HEK293 (cell line): ENCODE measurements around the gene STPG3.

Experiments used
- ATF2 ChIP-seq: fragments of 450-650 bp; formaldehyde crosslinking; IDR thresholded peaks from 2 replicates; pipeline ENCODE4 v1.5.1; 2016; ENCODE audit warnings: missing biosample characterization, missing genetic modification characterization, low read depth
- KLF1 ChIP-seq: fragments of 450-650 bp; formaldehyde crosslinking; IDR thresholded peaks from 2 replicates; pipeline ENCODE4 v1.5.1; 2016; ENCODE audit warnings: missing biosample characterization, missing genetic modification characterization
- MYNN ChIP-seq: fragments of 450-650 bp; formaldehyde crosslinking; IDR thresholded peaks from 2 replicates; pipeline ENCODE4 v1.5.1; 2016; ENCODE audit warnings: missing biosample characterization, missing genetic modification characterization, borderline replicate concordance
- PATZ1 ChIP-seq: fragments of 450-650 bp; formaldehyde crosslinking; IDR thresholded peaks from 2 replicates; pipeline ENCODE4 v1.5.1; 2016; ENCODE audit warnings: missing biosample characterization, missing genetic modification characterization
- ZBTB10 ChIP-seq: fragments of 450-650 bp; formaldehyde crosslinking; IDR thresholded peaks from 2 replicates; pipeline ENCODE4 v1.5.1; 2016; ENCODE audit warnings: missing biosample characterization, missing genetic modification characterization
- ZEB2 ChIP-seq: fragments of 450-650 bp; formaldehyde crosslinking; IDR thresholded peaks from 2 replicates; pipeline ENCODE4 v1.5.1; 2016; ENCODE audit warnings: missing biosample characterization, missing genetic modification characterization
- ZNF169 ChIP-seq: fragments of 450-650 bp; formaldehyde crosslinking; IDR thresholded peaks from 2 replicates; pipeline ENCODE4 v1.5.1; 2016; ENCODE audit warnings: missing biosample characterization, missing genetic modification characterization
- ZNF175 ChIP-seq: fragments of 450-650 bp; formaldehyde crosslinking; IDR thresholded peaks from 2 replicates; pipeline ENCODE4 v1.5.1; 2016; ENCODE audit warnings: missing biosample characterization, missing genetic modification characterization
- ZNF221 ChIP-seq: fragments of 450-650 bp; formaldehyde crosslinking; IDR thresholded peaks from 2 replicates; pipeline ENCODE4 v1.5.1; 2017; ENCODE audit warnings: missing biosample characterization, missing genetic modification characterization, borderline replicate concordance
- ZNF239 ChIP-seq: fragments of 450-650 bp; formaldehyde crosslinking; IDR thresholded peaks from 2 replicates; pipeline ENCODE4 v1.5.1; 2016; ENCODE audit warnings: missing biosample characterization, missing genetic modification characterization
- ZNF26 ChIP-seq: fragments of 450-650 bp; formaldehyde crosslinking; IDR thresholded peaks from 2 replicates; pipeline ENCODE4 v1.5.1; 2016; ENCODE audit warnings: missing biosample characterization, missing genetic modification characterization
- ZNF266 ChIP-seq: fragments of 450-650 bp; formaldehyde crosslinking; IDR thresholded peaks from 2 replicates; pipeline ENCODE4 v1.5.1; 2016; ENCODE audit warnings: missing biosample characterization, missing genetic modification characterization, low read depth
- ZNF324 ChIP-seq: fragments of 450-650 bp; formaldehyde crosslinking; IDR thresholded peaks from 2 replicates; pipeline ENCODE4 v1.5.1; 2016; ENCODE audit warnings: missing biosample characterization, missing genetic modification characterization
- ZNF350 ChIP-seq: fragments of 450-650 bp; formaldehyde crosslinking; IDR thresholded peaks from 2 replicates; pipeline ENCODE4 v1.5.0; 2017; ENCODE audit warnings: missing biosample characterization, mild to moderate bottlenecking, missing genetic modification characterization
- ZNF37A ChIP-seq: fragments of 450-650 bp; IDR thresholded peaks from 2 replicates; pipeline ENCODE4 v1.5.1; 2018; ENCODE audit warnings: missing biosample characterization, missing genetic modification characterization
- ZNF449 ChIP-seq: fragments of 450-650 bp; formaldehyde crosslinking; IDR thresholded peaks from 2 replicates; pipeline ENCODE4 v1.5.1; 2017; ENCODE audit warnings: missing biosample characterization, mild to moderate bottlenecking, missing genetic modification characterization, moderate library complexity
- ZNF48 ChIP-seq: fragments of 450-650 bp; formaldehyde crosslinking; IDR thresholded peaks from 2 replicates; pipeline ENCODE4 v1.5.1; 2016; ENCODE audit warnings: missing biosample characterization, missing genetic modification characterization
- ZNF530 ChIP-seq: fragments of 450-650 bp; formaldehyde crosslinking; IDR thresholded peaks from 2 replicates; pipeline ENCODE4 v1.5.1; 2016; ENCODE audit warnings: low read depth, missing biosample characterization, missing genetic modification characterization
- ZNF654 ChIP-seq: fragments of 450-650 bp; formaldehyde crosslinking; IDR thresholded peaks from 2 replicates; pipeline ENCODE4 v1.5.1; 2016; ENCODE audit warnings: low read depth, missing biosample characterization, missing genetic modification characterization
- ZNF658 ChIP-seq: fragments of 450-650 bp; formaldehyde crosslinking; IDR thresholded peaks from 2 replicates; pipeline ENCODE4; 2016; ENCODE audit warnings: missing biosample characterization, missing genetic modification characterization
- ZNF777 ChIP-seq: fragments of 450-650 bp; formaldehyde crosslinking; IDR thresholded peaks from 2 replicates; pipeline ENCODE4 v1.5.1; 2017; ENCODE audit warnings: missing biosample characterization, missing genetic modification characterization, borderline replicate concordance
- ZNF843 ChIP-seq: fragments of 450-650 bp; formaldehyde crosslinking; IDR thresholded peaks from 2 replicates; pipeline ENCODE4 v1.5.1; 2016; ENCODE audit warnings: missing biosample characterization, missing genetic modification characterization
- ZSCAN16 ChIP-seq: fragments of 450-650 bp; formaldehyde crosslinking; IDR thresholded peaks from 2 replicates; pipeline ENCODE4 v1.5.1; 2016; ENCODE audit warnings: missing biosample characterization, missing genetic modification characterization
- ZSCAN18 ChIP-seq: fragments of 450-650 bp; formaldehyde crosslinking; IDR thresholded peaks from 2 replicates; pipeline ENCODE4 v1.5.1; 2016; ENCODE audit warnings: missing biosample characterization, missing genetic modification characterization
- TF ChIP-seq, protein P1 (sequence below): fragments of 450-650 bp; formaldehyde crosslinking; IDR thresholded peaks from 2 replicates; pipeline ENCODE4 v1.5.1; 2016; ENCODE audit warnings: missing biosample characterization, missing genetic modification characterization, borderline replicate concordance

The STPG3 gene

GRCh38 chr9:137236238-137236935, 14.7 kb upstream of the STPG3 start (continued):
- no peak for TF ChIP-seq ZNF48
- TF ChIP-seq ZSCAN16 (tag by site-specific recombination) = no peak
- TF ChIP-seq PATZ1 (tag by site-specific recombination) = peak; percentile 98
- TF ChIP-seq, protein P1, sequence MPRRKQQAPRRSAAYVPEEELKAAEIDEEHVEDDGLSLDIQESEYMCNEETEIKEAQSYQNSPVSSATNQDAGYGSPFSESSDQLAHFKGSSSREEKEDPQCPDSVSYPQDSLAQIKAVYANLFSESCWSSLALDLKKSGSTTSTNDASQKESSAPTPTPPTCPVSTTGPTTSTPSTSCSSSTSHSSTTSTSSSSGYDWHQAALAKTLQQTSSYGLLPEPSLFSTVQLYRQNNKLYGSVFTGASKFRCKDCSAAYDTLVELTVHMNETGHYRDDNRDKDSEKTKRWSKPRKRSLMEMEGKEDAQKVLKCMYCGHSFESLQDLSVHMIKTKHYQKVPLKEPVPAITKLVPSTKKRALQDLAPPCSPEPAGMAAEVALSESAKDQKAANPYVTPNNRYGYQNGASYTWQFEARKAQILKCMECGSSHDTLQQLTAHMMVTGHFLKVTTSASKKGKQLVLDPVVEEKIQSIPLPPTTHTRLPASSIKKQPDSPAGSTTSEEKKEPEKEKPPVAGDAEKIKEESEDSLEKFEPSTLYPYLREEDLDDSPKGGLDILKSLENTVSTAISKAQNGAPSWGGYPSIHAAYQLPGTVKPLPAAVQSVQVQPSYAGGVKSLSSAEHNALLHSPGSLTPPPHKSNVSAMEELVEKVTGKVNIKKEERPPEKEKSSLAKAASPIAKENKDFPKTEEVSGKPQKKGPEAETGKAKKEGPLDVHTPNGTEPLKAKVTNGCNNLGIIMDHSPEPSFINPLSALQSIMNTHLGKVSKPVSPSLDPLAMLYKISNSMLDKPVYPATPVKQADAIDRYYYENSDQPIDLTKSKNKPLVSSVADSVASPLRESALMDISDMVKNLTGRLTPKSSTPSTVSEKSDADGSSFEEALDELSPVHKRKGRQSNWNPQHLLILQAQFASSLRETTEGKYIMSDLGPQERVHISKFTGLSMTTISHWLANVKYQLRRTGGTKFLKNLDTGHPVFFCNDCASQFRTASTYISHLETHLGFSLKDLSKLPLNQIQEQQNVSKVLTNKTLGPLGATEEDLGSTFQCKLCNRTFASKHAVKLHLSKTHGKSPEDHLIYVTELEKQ (tag by site-specific recombination) = no peak
- no peak for TF ChIP-seq MYNN (tag by site-specific recombination)
- TF ChIP-seq ZEB2 = peak; percentile 55; the same call in 1 of the 2 replicates
- TF ChIP-seq ZNF324 (tag by site-specific recombination) = 0 out of 2 replicates have a peak, but pooled peaks have one; percentile 56
- TF ChIP-seq ZNF350 (tag by site-specific recombination) = no peak
- TF ChIP-seq ZNF26 (tag by site-specific recombination) = no peak
- peak; percentile 68 for TF ChIP-seq KLF1 (tag by site-specific recombination)
- no peak for TF ChIP-seq ZNF530 (tag by site-specific recombination)
- TF ChIP-seq ZNF777 (tag by site-specific recombination) = no peak
- 0 out of 2 replicates have a peak, but pooled peaks have one; percentile 18 for TF ChIP-seq ZNF843 (tag by site-specific recombination)
- peak; percentile 49; the same call in 1 of the 2 replicates for TF ChIP-seq ZNF449
- no peak; the same call in 1 of the 2 replicates for TF ChIP-seq ZNF654 (tag by site-specific recombination)
- TF ChIP-seq ZNF169 = no peak
- no peak for TF ChIP-seq ZSCAN18 (tag by site-specific recombination)
- no peak for TF ChIP-seq ZNF266 (tag by site-specific recombination)
- no peak for TF ChIP-seq ZNF239 (tag by site-specific recombination)
- TF ChIP-seq ZNF37A (tag by site-specific recombination) = no peak
- TF ChIP-seq ZNF175 = no peak
- TF ChIP-seq ZBTB10 (tag by site-specific recombination) = peak; percentile 90
- TF ChIP-seq ZNF658 (tag by site-specific recombination) = no peak
- no peak for TF ChIP-seq ATF2 (tag by site-specific recombination)
- no peak for TF ChIP-seq ZNF221 (tag by site-specific recombination)
